Spleen (tissue), 7 donors: ENCODE results near the gene TSPAN3.

Experiments used
- POLR2A ChIP-seq, 3 donors: fragments of 450-650 bp; IDR thresholded peaks; one replicate each; pipeline ENCODE4 v1.5.1; 2017; ENCODE audit warnings: antibody characterized with exemption in 3 of 3, mild to moderate bottlenecking in 1 of 3
- TF ChIP-seq, protein P1 (sequence below), 11 experiments: fragments of 200-600 bp in 7 of 11; fragments of 450-650 bp in 4 of 11; sonication (generic) in 4 of 11; IDR thresholded peaks in 8 of 11; conservative IDR thresholded peaks in 3 of 11; 1 replicate in 7 of 11; 2 replicates in 4 of 11; pipeline versions ENCODE4 v1.4.0 to v1.8.0; 2016 to 2021; ENCODE audit warnings: antibody characterized with exemption in 11 of 11, inconsistent platforms in 4 of 11, mild to moderate bottlenecking in 1 of 11
- donor health status: DM: no; HTN: no; CAD: no; lungs with moderate emphysema.
- donor health status: DM: no; HTN: no; CAD: no.
- donor health status: DM: no; HTN: no; CAD: no.

DNA sequence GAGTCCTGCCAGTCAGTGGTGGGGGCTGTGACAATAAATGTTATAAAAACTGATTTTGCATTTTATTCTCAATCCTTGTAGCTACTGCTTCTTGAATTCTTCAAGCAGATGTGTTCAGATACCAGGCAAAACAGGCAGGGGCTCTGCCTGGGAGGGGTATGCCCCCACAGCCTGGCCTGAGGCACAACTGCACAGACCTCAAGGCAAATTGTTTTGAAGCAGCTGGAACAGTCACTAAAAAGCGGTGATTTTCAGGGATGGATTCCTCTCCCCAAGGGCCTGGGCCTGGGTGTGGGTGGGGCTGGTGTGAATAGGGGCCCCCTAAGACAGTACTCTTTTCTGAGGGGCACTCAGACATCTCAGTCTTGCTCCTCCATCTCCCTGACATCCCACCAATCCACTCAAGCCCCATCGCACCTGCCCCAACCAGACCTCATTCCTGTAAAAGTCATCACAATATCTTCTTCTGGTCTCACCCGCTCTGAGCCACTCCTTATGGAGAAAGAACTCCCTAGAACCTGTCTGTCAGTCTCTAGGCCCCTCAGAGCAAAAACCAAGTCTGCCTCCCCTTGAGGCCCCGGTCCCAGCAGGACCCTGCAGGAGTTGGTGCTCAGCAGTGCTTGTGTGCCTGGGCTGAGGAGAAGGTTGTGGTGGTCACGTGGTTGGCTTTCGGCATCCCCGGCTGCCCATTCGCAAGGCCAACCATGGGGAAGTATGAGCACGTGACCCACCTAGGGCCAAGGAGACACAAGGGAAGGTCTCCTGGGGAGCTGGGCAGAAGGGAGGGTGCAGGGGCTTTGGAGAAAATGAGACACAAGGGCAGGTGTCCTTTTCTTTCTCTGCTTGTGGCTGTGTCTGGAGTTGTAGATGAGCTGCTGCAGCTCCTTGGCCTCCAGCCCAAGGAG, 78.9 kb downstream of the TSPAN3 start:
- TF ChIP-seq, protein P1, sequence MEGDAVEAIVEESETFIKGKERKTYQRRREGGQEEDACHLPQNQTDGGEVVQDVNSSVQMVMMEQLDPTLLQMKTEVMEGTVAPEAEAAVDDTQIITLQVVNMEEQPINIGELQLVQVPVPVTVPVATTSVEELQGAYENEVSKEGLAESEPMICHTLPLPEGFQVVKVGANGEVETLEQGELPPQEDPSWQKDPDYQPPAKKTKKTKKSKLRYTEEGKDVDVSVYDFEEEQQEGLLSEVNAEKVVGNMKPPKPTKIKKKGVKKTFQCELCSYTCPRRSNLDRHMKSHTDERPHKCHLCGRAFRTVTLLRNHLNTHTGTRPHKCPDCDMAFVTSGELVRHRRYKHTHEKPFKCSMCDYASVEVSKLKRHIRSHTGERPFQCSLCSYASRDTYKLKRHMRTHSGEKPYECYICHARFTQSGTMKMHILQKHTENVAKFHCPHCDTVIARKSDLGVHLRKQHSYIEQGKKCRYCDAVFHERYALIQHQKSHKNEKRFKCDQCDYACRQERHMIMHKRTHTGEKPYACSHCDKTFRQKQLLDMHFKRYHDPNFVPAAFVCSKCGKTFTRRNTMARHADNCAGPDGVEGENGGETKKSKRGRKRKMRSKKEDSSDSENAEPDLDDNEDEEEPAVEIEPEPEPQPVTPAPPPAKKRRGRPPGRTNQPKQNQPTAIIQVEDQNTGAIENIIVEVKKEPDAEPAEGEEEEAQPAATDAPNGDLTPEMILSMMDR (IDR thresholded peaks at IDR 0.05 in 8 of 11, conservative IDR thresholded peaks at IDR 0.05 in 3 of 11) = no peak
- no peak for TF ChIP-seq POLR2A (IDR thresholded peaks at IDR 0.05)
